HG03066 (cell line): Measurements from ENCODE around the gene PANX1.
"Not testable (repeated sequence)": the region's sequence is repeated elsewhere in the genome, so short reads cannot be mapped to it uniquely, and the experiment has no call there.

Experiments used
- ATAC-seq: cut with Tn5 transposase; IDR thresholded peaks from one replicate; pipeline ENCODE4 v1.9.1; 2021; ENCODE audit warnings: low read depth; ENCODE audit not compliant: unreplicated experiment

Gene PANX1

DNA sequence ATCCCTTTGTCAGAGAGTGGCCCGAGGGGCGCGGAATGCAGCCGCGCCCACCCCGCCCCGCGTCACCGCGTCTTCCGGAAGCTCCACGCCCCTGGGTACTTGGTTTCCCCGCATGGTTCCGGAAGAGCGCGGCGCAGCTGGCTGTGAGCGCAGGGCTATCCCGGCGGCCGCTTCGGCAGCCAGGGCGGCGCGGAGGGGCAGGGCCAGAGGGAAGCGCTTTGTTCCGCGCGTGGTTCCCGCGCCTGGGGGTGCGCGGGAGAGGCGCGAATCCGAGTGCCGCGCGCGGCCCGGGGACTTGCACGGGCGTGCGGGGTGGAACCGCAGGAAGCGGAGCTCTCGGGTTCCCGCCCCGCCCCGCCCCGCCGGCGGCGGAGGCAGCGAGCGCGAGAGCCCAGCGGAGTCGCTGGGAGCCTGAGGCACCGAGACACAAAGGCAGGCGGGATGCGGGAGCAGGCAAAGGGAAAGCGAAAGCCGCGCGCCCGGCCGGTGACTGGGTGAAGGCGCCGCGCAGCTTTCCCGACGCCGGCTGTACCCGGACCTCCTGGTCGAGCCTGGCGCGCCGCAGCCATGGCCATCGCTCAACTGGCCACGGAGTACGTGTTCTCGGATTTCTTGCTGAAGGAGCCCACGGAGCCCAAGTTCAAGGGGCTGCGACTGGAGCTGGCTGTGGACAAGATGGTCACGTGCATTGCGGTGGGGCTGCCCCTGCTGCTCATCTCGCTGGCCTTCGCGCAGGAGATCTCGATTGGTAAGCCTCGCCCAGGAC is at the start of gene PANX1:
Gene PANX1 (plus strand): TSS at position 96 of the 766 bp plus-strand sequence. CDS start 472 bp downstream, at position 568.
- peak; percentile 78 for ATAC-seq

- no peak for ATAC-seq
Measured at GRCh38 chr11:94084164-94084563, 44.5 kb upstream of the PANX1 start.

GRCh38 chr11:94088906-94089305 is 39.7 kb upstream of the PANX1 start:
- no peak for ATAC-seq

DNA sequence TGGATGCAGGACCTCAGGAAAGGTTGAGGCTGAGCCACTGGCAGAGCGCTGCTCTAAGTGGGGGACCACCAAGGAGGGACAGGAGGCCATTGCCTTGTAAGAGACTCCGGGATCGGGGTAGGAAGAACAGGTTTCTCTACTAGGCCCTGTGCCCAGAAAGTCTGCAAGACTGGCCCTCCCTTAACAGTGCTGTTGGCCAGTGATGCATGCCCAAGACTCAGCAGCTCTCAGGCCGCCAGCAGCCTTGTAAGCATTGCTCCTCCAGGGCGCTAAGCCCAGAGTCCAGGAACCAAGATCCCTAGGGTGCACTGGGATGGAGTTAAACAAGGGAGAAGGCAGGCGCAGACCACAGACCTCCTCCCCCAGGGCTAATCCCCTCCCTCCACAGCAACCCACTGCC is 39.3 kb upstream of the PANX1 start:
- ATAC-seq: no peak

- ATAC-seq: no peak
Measured at GRCh38 chr11:94090401-94090800, 38.2 kb upstream of the PANX1 start.

DNA sequence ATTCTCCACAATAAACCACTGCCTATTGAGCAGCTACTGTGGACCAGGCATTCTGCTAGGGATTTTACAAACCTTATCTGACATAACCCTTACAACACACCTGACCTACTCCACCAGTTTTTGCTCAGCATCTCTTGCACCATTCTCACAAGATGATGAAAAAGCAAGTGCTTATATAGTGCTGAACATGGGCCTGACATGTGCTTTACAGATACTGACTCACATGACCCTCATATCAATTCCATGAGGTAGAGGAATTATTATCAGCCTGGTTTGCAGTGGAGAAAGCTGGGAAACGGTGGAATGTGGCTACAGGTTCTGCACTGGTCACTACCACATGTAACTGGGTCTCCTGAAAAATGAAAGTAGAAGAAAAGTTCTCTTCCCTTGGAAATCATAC is 37.5 kb upstream of the PANX1 start:
- ATAC-seq: no peak

DNA sequence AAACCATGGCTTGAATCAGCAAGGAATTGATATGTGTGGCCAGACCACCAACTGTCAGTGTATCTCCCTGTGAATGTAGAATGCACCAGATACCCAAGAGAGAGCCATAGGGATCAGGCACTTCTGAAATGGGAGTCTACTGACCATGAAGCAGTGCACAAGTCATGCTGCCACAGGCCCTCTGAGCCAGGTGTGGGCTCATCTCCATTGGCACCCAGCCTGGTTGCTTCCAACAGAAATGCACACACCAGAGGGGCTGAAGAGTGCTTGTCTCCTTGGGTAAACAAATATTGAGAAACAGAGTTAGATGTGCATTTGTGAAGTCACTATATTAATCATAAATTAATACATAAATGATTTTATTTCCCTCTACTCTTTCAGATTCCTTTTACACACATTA is 28.4 kb upstream of the PANX1 start:
- ATAC-seq: no peak

DNA sequence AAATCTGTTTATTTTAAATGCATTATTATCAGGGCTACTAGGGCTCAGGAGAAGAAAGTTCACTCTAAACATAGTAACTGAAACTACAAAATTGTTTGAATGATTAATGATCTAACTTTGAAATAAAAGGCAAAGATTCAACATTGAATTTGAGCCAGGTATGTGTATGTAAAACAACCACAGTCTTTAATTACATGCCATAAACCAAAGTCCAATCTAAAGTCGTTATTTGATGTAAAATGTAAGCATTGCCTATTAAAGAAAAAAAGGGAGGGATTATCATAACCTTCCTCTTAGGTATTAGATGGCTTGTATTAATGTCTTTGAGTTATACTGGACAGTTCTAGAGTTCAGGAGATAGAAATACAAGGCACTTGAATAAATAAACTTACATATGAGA is 25.2 kb upstream of the PANX1 start:
- no peak for ATAC-seq

DNA sequence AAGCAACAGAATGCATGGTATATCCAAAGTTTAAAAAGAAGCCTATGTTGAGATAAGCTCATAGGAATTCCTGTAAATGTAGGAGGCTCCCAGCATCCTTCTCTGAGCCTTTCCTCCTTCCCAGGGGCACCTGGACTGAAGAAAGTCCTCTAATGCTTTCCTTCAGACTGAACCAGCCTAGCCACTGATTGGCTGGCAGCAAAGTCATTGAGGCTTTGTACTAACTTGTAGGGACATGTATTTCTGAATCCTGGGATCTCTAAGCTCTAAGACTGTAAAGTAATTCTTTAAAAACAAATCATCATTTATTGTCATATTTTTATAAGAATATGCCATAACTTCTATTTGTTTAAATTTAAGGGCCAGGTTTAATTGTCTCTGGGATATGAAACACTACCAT is 23.9 kb upstream of the PANX1 start:
- ATAC-seq: no peak

DNA sequence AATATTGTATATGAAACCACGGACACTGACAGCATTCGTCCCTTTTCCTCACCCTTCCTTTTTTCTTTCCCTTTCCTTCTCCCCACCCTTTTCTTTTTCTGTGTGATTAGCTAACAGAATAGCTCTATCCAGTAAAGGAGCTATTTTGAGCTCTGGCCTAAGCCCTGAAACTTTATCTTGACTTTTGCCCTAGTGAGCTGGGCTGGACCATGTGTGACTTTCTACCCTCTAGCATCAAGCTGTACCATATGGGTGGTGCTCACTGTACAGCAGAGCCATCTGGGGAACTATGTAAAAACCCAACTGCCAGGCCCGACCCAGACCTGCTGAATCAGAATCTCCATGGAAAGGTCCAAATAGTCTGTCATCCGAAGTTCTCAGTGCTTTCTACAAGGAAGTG is 21.9 kb upstream of the PANX1 start:
- no peak for ATAC-seq

DNA sequence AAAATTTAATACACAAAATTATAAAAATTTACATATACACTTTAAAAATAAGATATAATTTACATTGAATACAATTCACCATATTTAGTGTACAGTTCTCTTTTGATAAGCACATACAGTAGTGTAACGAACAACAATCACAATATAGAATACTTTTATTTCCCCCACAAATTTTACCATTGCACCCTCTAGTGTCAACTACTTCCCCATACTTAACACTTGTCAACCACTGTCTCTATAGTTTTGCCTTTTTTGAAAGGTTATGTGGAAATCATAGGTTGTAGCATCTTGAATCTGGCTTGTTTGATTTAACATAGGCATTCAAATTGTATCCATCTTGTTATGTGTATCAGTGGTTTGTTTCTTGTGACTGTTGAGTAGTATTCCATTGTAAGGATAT is 21.3 kb upstream of the PANX1 start:
- ATAC-seq: no peak

- no peak for ATAC-seq
Measured at GRCh38 chr11:94111241-94111640, 17.4 kb upstream of the PANX1 start.

- ATAC-seq: no peak
Measured at GRCh38 chr11:94111660-94112059, 17.0 kb upstream of the PANX1 start.

GRCh38 chr11:94112206-94112953 is 16.3 kb upstream of the PANX1 start:
- no peak for ATAC-seq

- no peak for ATAC-seq
Measured at GRCh38 chr11:94117197-94117574, 11.5 kb upstream of the PANX1 start.

DNA sequence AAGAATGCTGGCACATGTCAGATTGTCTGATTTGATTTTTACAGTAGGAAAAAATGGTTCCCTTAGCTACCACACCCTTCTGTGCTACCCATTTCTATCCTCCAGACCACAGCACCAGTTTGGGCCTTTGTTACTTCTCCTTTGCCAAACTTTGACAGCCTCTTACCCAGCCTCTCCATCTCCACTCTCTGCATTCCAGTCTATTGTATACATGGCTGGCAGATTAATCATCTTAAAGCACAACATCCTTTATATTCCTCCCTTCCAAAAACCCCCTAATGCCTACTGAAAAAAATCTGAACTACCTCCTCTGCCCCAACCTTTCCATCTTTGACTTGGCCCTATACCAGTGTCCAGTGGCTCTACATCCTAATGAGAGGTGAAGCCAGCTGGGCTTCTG is 10.8 kb upstream of the PANX1 start:
- no peak for ATAC-seq

- not testable (repeated sequence) for ATAC-seq
Measured at GRCh38 chr11:94119676-94120075, 9.0 kb upstream of the PANX1 start.

GRCh38 chr11:94120516-94120915 is 8.1 kb upstream of the PANX1 start:
- ATAC-seq: not testable (repeated sequence)

- ATAC-seq: no peak
Measured at GRCh38 chr11:94120946-94121345, 7.7 kb upstream of the PANX1 start.

- ATAC-seq: no peak
Measured at GRCh38 chr11:94125407-94126115, 3.1 kb upstream of the PANX1 start.

GRCh38 chr11:94127638-94128037 is 1.0 kb upstream of the PANX1 start:
- no peak for ATAC-seq
